Testis (tissue), 3 donors: Measurements from ENCODE around the gene CARF. TPM values are rescaled to one million over a fixed set of nuclear protein-coding genes. Genes with fewer than 3 reads are reported as not detected.
"Not testable (repeated sequence)": the region's sequence is repeated elsewhere in the genome, so short reads cannot be mapped to it uniquely, and the experiment has no call there.

ENCODE experiments used
- DNase-seq: peaks from one replicate; pipeline ENCODE4 v3.0.0-alpha.2; 2019
- H3K27ac ChIP-seq, 2 donors: fragments of 200-600 bp; sonication (generic); one replicate each; pipeline ENCODE4 v1.5.1; 2019
- H3K27me3 ChIP-seq: fragments of 200-600 bp; sonication (generic); one replicate; pipeline ENCODE4 v1.5.1; 2019
- H3K36me3 ChIP-seq: fragments of 200-600 bp; sonication (generic); one replicate; pipeline ENCODE4 v1.5.1; 2017; ENCODE audit warnings: low read depth; ENCODE audit errors: missing control alignments
- H3K4me1 ChIP-seq: fragments of 200-600 bp; sonication (generic); one replicate; pipeline ENCODE4 v1.5.1; 2019
- H3K4me3 ChIP-seq, 2 donors: fragments of 200-600 bp; sonication (generic); one replicate each; pipeline ENCODE4 v1.5.1; 2017 to 2019
- H3K9me3 ChIP-seq: fragments of 200-600 bp; sonication (generic); one replicate; pipeline ENCODE4 v1.5.1; 2017
- CTCF ChIP-seq, 3 experiments: fragments of 450-650 bp in 2 of 3; fragments of 200-600 bp in 1 of 3; sonication (generic) in 1 of 3; IDR thresholded peaks; one replicate each; pipeline ENCODE4 v1.5.1; 2016 to 2019; ENCODE audit warnings: antibody characterized with exemption in 3 of 3, mild to moderate bottlenecking in 2 of 3, moderate library complexity in 1 of 3
- POLR2A ChIP-seq: fragments of 450-650 bp; IDR thresholded peaks from one replicate; pipeline ENCODE4 v1.6.1; 2017; ENCODE audit warnings: antibody characterized with exemption, mild to moderate bottlenecking, moderate library complexity
- WGBS, 2 donors: methylation state at CpG; one replicate each; pipeline ENCODE4 v1.1.5; 2018; 5-methylcytosine and 5-hydroxymethylcytosine counted together
- intact Hi-C: fragments of 100-400 bp; cut with DNase I; formaldehyde crosslinking; loops from one replicate; pipeline ENCODE4 v1.15.1; 2023; ENCODE audit warnings: low total_unique reads
- polyA plus RNA-seq: library from polyadenylated mRNA; stranded (reverse); fragments of 350-450 nt; fragmentation: Illumina TruSeq; extraction: RNeasy Lipid Tissue Mini Kit (QIAGEN cat#74804); gene quantifications from one replicate; pipeline ENCODE4 v1.2.3, GENCODE V29; 2014; ENCODE audit warnings: low read depth, low replicate concordance; ENCODE audit not compliant: insufficient read depth
- total RNA-seq, 2 donors: library from RNA; depleted of rRNA; stranded (reverse); fragments of >200 nt; gene quantifications; one replicate each; pipeline ENCODE4 v1.2.3, GENCODE V29; 2016

CARF gene
- total and polyA plus RNA-seq, 3 donors from 2014 or later, result 24.2 to 43.8 (median 37.9) TPM

GRCh38 chr2:202909394-202910192 lies 2.5 kb upstream of the CARF start:
- TF ChIP-seq POLR2A (no peak), CTCF (IDR thresholded peaks at IDR 0.05) (no peak)
- DNase-seq, result no peak
- H3K36me3 ChIP-seq, result no peaks in the 10 kb centered on the region
- intact Hi-C loops, result no loop called here
- 72 to 73% methylated on average over 6 of the region's 6 CpGs for WGBS, 2 donors
- H3K27ac ChIP-seq, result no peak overlapping the region
- no peak overlapping the region for H3K4me3 ChIP-seq
- no peaks in the 10 kb centered on the region for H3K27me3 ChIP-seq
- H3K4me1 ChIP-seq, result peaks cover 17% of the 10 kb centered on the region
- no peaks in the 10 kb centered on the region for H3K9me3 ChIP-seq

- WGBS, 2 donors, result 68 to 69% methylated on average over 5 of the region's 5 CpGs
- intact Hi-C loops, H3K36me3 ChIP-seq, DNase-seq, H3K27me3 ChIP-seq, H3K27ac ChIP-seq, H3K9me3 ChIP-seq: not testable (repeated sequence)
- H3K4me1 ChIP-seq, result peaks cover 17% of the 10 kb centered on the region
- peak overlapping the region; percentile 66 to 75 for H3K4me3 ChIP-seq
Observed at GRCh38 chr2:202910250-202910649, 1.8 kb upstream of the CARF start.

GRCh38 chr2:202910698-202911097 lies 1.4 kb upstream of the CARF start:
- Histone ChIP-seq H3K4me1 (peaks cover 17% of the 10 kb centered on the region), H3K9me3 (no peaks in the 10 kb centered on the region), H3K4me3 (peak overlapping the region; percentile 66 to 75), H3K27me3 (no peaks in the 10 kb centered on the region), H3K27ac (peak overlapping the region in 1 of 2 donors; percentile 89), H3K36me3 (no peaks in the 10 kb centered on the region)
- no peak for DNase-seq
- 7 to 9% methylated on average over 3 of the region's 3 CpGs for WGBS, 2 donors
- intact Hi-C loops, result no loop called here
- TF ChIP-seq CTCF (IDR thresholded peaks at IDR 0.05) (no peak), POLR2A (no peak)

- H3K36me3 ChIP-seq, result no peaks in the 10 kb centered on the region
- H3K27me3 ChIP-seq, result no peaks in the 10 kb centered on the region
- H3K9me3 ChIP-seq, result no peaks in the 10 kb centered on the region
- no peak for DNase-seq
- H3K4me3 ChIP-seq, result peak overlapping the region; percentile 66 to 75
- TF ChIP-seq POLR2A, result no peak
- no peak for TF ChIP-seq CTCF (IDR thresholded peaks at IDR 0.05)
- peak overlapping the region; percentile 86 to 89 for H3K27ac ChIP-seq
- H3K4me1 ChIP-seq, result peaks cover 17% of the 10 kb centered on the region
- intact Hi-C loops, result no loop called here
- WGBS, 2 donors, result 0% methylated on average over 8 of the region's 8 CpGs
Observed at GRCh38 chr2:202911203-202911511, 918 bp upstream of the CARF start.

- intact Hi-C loops, DNase-seq, H3K9me3 ChIP-seq, H3K36me3 ChIP-seq, H3K27me3 ChIP-seq: not testable (repeated sequence)
- peak overlapping the region; percentile 66 to 75 for H3K4me3 ChIP-seq
- H3K27ac ChIP-seq, result peak overlapping the region; percentile 86 to 89
- WGBS, 2 donors, result 6% methylated on average over 6 to 14 of the region's 49 CpGs
- H3K4me1 ChIP-seq, result peaks cover 17% of the 10 kb centered on the region
Observed at GRCh38 chr2:202912342-202913201, 497 bp downstream of the CARF start.
